Gastrocnemius medialis (tissue), 4 donors: Measurements from ENCODE around the gene NR1D1. TPM values are rescaled to one million over a fixed set of nuclear protein-coding genes. Genes with fewer than 3 reads are reported as not detected.
A peak's percentile ranks its signal among the peaks of the same experiment; 100 is the strongest.

ENCODE experiments used
- ATAC-seq, 2 donors: fragments of 150-250 bp; one replicate each; pipeline ENCODE4 v1.9.1; 2016
- DNase-seq, 2 donors: peaks; one replicate each; pipeline ENCODE4 v3.0.0-alpha.2; 2019
- H3K27ac ChIP-seq, 4 donors: fragments of 200-600 bp; sonication (generic); 1 replicate in 1 of 4; 2 replicates in 3 of 4; pipeline ENCODE4 v1.5.1; 2016 to 2018; ENCODE audit warnings: mild to moderate bottlenecking in 2 of 4, moderate library complexity in 1 of 4
- H3K27me3 ChIP-seq, 3 donors: fragments of 200-600 bp; sonication (generic) in 2 of 3; 1 replicate in 1 of 3; 2 replicates in 2 of 3; pipeline versions ENCODE4 v1.5.1 to v1.6.0; 2016 to 2019; ENCODE audit warnings: mild to moderate bottlenecking in 1 of 3, moderate library complexity in 1 of 3
- H3K36me3 ChIP-seq, 2 donors: fragments of 200-600 bp; sonication (generic) in 1 of 2; one replicate each; pipeline ENCODE4 v1.5.1; 2017 to 2018
- H3K4me1 ChIP-seq, 2 donors: fragments of 200-600 bp; sonication (generic) in 1 of 2; one replicate each; pipeline ENCODE4 v1.5.1; 2016 to 2017; ENCODE audit warnings: mild to moderate bottlenecking in 2 of 2
- H3K4me3 ChIP-seq, 4 donors: fragments of 200-600 bp; sonication (generic) in 3 of 4; 1 replicate in 1 of 4; 2 replicates in 3 of 4; pipeline ENCODE4 v1.5.1; 2016 to 2019; ENCODE audit warnings: mild to moderate bottlenecking in 2 of 4
- H3K9me3 ChIP-seq, 3 donors: fragments of 200-600 bp; sonication (generic) in 2 of 3; 1 replicate in 1 of 3; 2 replicates in 2 of 3; pipeline ENCODE4 v1.5.1; 2016 to 2019
- CTCF ChIP-seq, 5 experiments: fragments of 450-650 bp in 3 of 5; fragments of 200-600 bp in 2 of 5; sonication (generic) in 2 of 5; IDR thresholded peaks in 4 of 5; conservative IDR thresholded peaks in 1 of 5; 1 replicate in 4 of 5; 2 replicates in 1 of 5; pipeline ENCODE4 v1.5.1; 2016 to 2019; ENCODE audit warnings: antibody characterized with exemption in 5 of 5, mild to moderate bottlenecking in 3 of 5, moderate library complexity in 3 of 5
- POLR2A ChIP-seq, 2 donors: fragments of 450-650 bp; IDR thresholded peaks; one replicate each; pipeline ENCODE4 v1.6.1; 2017; ENCODE audit warnings: antibody characterized with exemption in 2 of 2, mild to moderate bottlenecking in 2 of 2, moderate library complexity in 2 of 2
- in situ Hi-C, 4 donors: fragments of 200-750 bp; cut with MboI; loops; one replicate each; pipeline versions ENCODE4 v1.15.0 to v1.8.0; 2017; ENCODE audit warnings: low sequenced_read_pairs in 4 of 4
- intact Hi-C: fragments of 100-400 bp; cut with DNase I; formaldehyde crosslinking; loops from one replicate; pipeline ENCODE4 v1.15.1; 2023; ENCODE audit warnings: low total_unique reads
- total RNA-seq, 4 donors: library from RNA; depleted of rRNA; stranded (reverse); fragments of >200 nt; gene quantifications; one replicate each; pipeline versions ENCODE4 v1.1.0 to v1.2.3, GENCODE V29; 2016

The NR1D1 gene
- total RNA-seq, 4 donors from 2014 or later: 16.0 to 34.2 (median 18.3) TPM

- intact Hi-C loops: no loop called here
- Histone ChIP-seq H3K4me3 (no peak overlapping the region), H3K27me3 (no peaks in the 10 kb centered on the region), H3K36me3 (no peaks in the 10 kb centered on the region), H3K9me3 (no peaks in the 10 kb centered on the region), H3K27ac (peak overlapping the region; percentile 63 to 77 (median 73)), H3K4me1 (peaks cover 8 to 15% of the 10 kb centered on the region in 2 donors)
- DNase-seq: no peak
- in situ Hi-C loops: no loop called here
- ATAC-seq: no peak
- no peak for TF ChIP-seq CTCF (IDR thresholded peaks at IDR 0.05 in 4 of 5, conservative IDR thresholded peaks at IDR 0.05 in 1 of 5)
- TF ChIP-seq POLR2A (IDR thresholded peaks at IDR 0.05): no peak
These were observed 41.5 kb downstream of the NR1D1 start for GRCh38 chr17:40058865-40059264.

GRCh38 chr17:40058186-40058784, 42.1 kb downstream of the NR1D1 start:
- no peaks in the 10 kb centered on the region for H3K9me3 ChIP-seq
- peaks cover 0 to under 1% of the 10 kb centered on the region in 2 donors for H3K36me3 ChIP-seq
- peak overlapping the region; percentile 63 to 77 (median 73) for H3K27ac ChIP-seq
- no peak for DNase-seq
- peak overlapping the region in 1 of 4 donors; percentile 14 for H3K4me3 ChIP-seq
- H3K4me1 ChIP-seq: peaks cover 4 to 18% of the 10 kb centered on the region in 2 donors
- intact Hi-C loops: no loop called here
- in situ Hi-C loops: no loop called here
- H3K27me3 ChIP-seq: no peaks in the 10 kb centered on the region
- no peak for TF ChIP-seq POLR2A (IDR thresholded peaks at IDR 0.05)
- TF ChIP-seq CTCF (IDR thresholded peaks at IDR 0.05 in 4 of 5, conservative IDR thresholded peaks at IDR 0.05 in 1 of 5): no peak
- no peak for ATAC-seq

- Histone ChIP-seq H3K27me3 (no peaks in the 10 kb centered on the region), H3K4me1 (peaks cover 4 to 16% of the 10 kb centered on the region in 2 donors), H3K9me3 (no peaks in the 10 kb centered on the region), H3K27ac (no peak overlapping the region), H3K36me3 (peaks cover 0 to 18% of the 10 kb centered on the region in 2 donors), H3K4me3 (no peak overlapping the region)
- no peak for TF ChIP-seq CTCF (IDR thresholded peaks at IDR 0.05 in 4 of 5, conservative IDR thresholded peaks at IDR 0.05 in 1 of 5)
- no peak for TF ChIP-seq POLR2A (IDR thresholded peaks at IDR 0.05)
- DNase-seq: no peak
- no peak for ATAC-seq
- intact Hi-C loops (no loop called here), in situ Hi-C loops (no loop called here)
These were observed 43.9 kb downstream of the NR1D1 start for GRCh38 chr17:40056379-40057015.

Other genes starting within 250 kb of the NR1D1 start
- under 1 TPM; 0.07 to 0.88 (median 0.34) TPM for gene IKZF3, start 236.3 kb downstream of the NR1D1 start, total RNA-seq
- not detected for gene ZPBP2, start 232.4 kb downstream of the NR1D1 start, total RNA-seq
- 1 to 10 TPM in 2 of 4 donors, under 1 TPM in 2; 0.07 to 1.1 (median 0.92) TPM for gene GSDMB, start 182.0 kb downstream of the NR1D1 start, total RNA-seq
- gene ORMDL3, start 173.0 kb downstream of the NR1D1 start, total RNA-seq: 10 to 100 TPM; 17.3 to 36.2 (median 29.6) TPM
- gene LRRC3C, start 172.9 kb downstream of the NR1D1 start, total RNA-seq: not detected
- gene GSDMA, start 137.6 kb downstream of the NR1D1 start, total RNA-seq: under 1 TPM in 2 of 4 donors, not detected in 2; 0.16 to 0.26 TPM
- gene PSMD3, start 119.8 kb downstream of the NR1D1 start, total RNA-seq: 100 to 1,000 TPM; 211 to 364 (median 329) TPM
- gene CSF3, start 85.1 kb downstream of the NR1D1 start, total RNA-seq: 10 to 100 TPM; 11.4 to 20.6 (median 16.3) TPM
- 100 to 1,000 TPM in 2 of 4 donors, 10 to 100 TPM in 2; 54.2 to 124 (median 93.9) TPM for gene MED24, start 46.2 kb downstream of the NR1D1 start, total RNA-seq
- 10 to 100 TPM; 42.2 to 71.6 (median 48.2) TPM for gene THRA, start 37.6 kb downstream of the NR1D1 start, total RNA-seq
- 10 to 100 TPM; 75.7 to 96.3 (median 85.9) TPM for gene MSL1, start 21.4 kb upstream of the NR1D1 start, total RNA-seq
- gene CASC3, start 39.9 kb upstream of the NR1D1 start, total RNA-seq: 10 to 100 TPM; 35.8 to 41.3 (median 39.8) TPM
- gene RAPGEFL1, start 76.9 kb upstream of the NR1D1 start, total RNA-seq: 1 to 10 TPM; 1.8 to 5.8 (median 5.2) TPM
- gene WIPF2, start 118.7 kb upstream of the NR1D1 start, total RNA-seq: 1 to 10 TPM; 4.6 to 6.2 (median 5.4) TPM
- under 1 TPM in 3 of 4 donors, not detected in 1; 0.27 to 0.75 (median 0.66) TPM for gene CDC6, start 187.3 kb upstream of the NR1D1 start, total RNA-seq
- gene RARA, start 208.6 kb upstream of the NR1D1 start, total RNA-seq: 10 to 100 TPM; 20.3 to 67.0 (median 48.4) TPM